GM18517 (cell line): ENCODE data around the gene RGPD5.
"Not testable (repeated sequence)": the region's sequence is repeated elsewhere in the genome, so short reads cannot be mapped to it uniquely, and the experiment has no call there.

Experiments
- ATAC-seq: cut with Tn5 transposase; IDR thresholded peaks from one replicate; pipeline ENCODE4 v1.9.1; 2021; ENCODE audit warnings: mild to moderate bottlenecking, moderate library complexity; ENCODE audit not compliant: unreplicated experiment

The RGPD5 gene

GRCh38 chr2:109794074-109794737, at the start of gene RGPD5:
Gene RGPD5, plus strand, starts transcription at chr2:109794305. Its CDS starts 161 bp downstream, at chr2:109794466.
- peak; percentile 98 for ATAC-seq

DNA sequence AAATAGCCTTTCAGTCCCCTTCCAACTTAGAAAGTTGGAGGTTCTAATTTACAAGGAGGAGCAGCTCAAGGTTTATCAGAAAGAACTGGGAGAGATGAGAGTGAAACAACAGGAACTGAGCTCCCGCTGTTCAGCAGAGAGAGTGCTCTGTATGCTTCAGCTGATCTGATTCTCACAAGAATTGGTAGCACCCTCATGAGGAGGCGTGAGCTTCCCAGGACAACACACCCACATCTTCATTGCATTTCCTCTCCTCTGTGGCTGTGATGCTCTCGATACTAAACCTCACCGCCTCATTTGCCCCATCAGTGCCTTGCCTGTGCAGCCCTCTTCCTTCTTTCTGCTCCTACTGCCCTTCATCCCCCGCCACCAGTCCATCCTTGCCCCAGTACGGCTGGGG, 42.5 kb upstream of the RGPD5 start:
- not testable (repeated sequence) for ATAC-seq

GRCh38 chr2:109757163-109757824, 36.8 kb upstream of the RGPD5 start:
- ATAC-seq = not testable (repeated sequence)

- not testable (repeated sequence) for ATAC-seq
Observed at GRCh38 chr2:109760265-109761042, 33.7 kb upstream of the RGPD5 start.

DNA sequence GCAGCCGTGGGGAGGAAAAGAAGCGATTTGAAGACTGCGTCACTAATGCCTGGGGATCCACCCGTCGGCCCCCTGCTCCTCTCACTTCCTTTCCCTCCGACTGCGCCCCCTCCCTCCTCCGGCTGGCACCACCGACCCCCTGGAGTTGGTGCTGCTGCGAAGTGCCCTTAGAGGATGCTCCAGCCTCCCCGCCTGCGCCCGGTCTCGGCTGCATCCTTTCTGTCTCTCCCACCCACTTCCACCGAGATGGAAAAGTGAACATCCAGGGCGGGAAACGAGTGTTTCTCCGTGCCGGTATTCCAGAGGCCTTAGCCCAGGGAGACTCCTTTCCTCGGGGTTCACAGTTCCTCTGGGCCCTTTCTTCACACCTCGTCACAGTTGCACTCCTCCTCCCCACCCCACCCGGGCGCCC, 33.1 kb upstream of the RGPD5 start:
- not testable (repeated sequence) for ATAC-seq

DNA sequence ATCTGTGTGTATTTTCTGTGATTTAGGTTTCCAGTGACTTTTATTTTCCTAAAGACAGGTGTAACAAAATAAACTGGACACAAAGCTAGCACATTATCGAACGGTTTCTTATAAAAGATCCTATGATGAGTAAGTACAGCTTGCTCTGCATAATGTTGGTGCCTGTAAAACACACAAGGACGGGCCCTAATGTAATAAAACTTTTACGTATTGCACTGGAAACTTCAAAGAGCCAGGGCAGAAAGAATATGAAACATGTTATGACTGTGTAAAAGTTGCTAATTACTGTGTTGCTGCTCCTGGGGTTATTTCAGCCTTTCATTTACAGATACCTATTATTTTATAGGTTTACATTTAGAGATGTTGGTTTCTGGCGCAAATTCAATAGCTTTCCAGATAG, 32.1 kb upstream of the RGPD5 start:
- not testable (repeated sequence) for ATAC-seq

DNA sequence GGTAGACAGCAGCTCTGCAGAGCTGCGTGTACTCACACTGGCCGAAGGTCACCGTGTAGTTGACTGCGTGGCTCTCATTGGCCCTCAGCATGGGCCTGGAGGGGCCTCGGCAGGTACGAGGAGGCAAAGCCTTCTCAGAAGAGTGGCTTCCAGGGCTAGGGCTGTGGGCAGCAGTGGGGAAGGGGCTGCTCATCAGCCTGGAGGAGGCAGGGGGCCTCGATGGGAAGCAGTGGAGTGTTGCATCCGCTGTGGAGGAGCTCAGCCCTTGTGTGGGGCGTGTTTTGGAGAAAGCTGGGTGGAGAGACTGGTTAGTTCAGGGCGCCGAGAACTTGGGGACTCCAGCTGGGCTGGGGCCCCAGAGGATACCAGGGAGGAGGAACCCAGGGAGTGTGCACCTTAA, 28.0 kb upstream of the RGPD5 start:
- not testable (repeated sequence) for ATAC-seq

- ATAC-seq = not testable (repeated sequence)
Observed at GRCh38 chr2:109766886-109767578, 27.1 kb upstream of the RGPD5 start.

- not testable (repeated sequence) for ATAC-seq
Observed at GRCh38 chr2:109768934-109769333, 25.2 kb upstream of the RGPD5 start.

GRCh38 chr2:109779118-109779517, 15.0 kb upstream of the RGPD5 start:
- ATAC-seq = not testable (repeated sequence)

GRCh38 chr2:109781147-109781816, 12.8 kb upstream of the RGPD5 start:
- not testable (repeated sequence) for ATAC-seq

DNA sequence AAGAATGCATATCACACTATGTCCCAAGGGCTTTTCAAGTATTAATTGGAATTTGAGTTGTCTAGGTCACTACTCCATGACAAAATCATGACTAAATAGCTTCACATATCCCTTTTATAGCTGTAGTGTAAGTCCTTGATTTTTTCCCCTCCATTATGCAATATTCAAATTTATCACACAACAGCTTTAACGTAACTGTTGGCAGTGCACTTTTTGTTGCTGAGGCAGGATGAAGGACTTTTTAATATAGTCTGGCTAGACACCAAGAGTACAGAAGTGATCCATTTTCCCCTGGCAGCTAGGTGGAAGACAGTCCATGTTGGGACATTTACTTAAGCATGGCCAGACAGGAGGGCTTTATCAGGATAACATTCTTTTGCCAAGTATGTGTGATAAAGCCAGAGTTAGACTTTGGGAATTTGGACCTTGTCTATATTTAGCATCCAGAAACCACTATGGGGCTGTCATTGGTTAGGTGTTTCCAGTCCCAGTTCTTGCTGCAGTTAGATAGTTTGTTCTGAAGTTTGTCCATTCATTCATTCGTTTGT, 11.6 kb upstream of the RGPD5 start:
- ATAC-seq = not testable (repeated sequence)

DNA sequence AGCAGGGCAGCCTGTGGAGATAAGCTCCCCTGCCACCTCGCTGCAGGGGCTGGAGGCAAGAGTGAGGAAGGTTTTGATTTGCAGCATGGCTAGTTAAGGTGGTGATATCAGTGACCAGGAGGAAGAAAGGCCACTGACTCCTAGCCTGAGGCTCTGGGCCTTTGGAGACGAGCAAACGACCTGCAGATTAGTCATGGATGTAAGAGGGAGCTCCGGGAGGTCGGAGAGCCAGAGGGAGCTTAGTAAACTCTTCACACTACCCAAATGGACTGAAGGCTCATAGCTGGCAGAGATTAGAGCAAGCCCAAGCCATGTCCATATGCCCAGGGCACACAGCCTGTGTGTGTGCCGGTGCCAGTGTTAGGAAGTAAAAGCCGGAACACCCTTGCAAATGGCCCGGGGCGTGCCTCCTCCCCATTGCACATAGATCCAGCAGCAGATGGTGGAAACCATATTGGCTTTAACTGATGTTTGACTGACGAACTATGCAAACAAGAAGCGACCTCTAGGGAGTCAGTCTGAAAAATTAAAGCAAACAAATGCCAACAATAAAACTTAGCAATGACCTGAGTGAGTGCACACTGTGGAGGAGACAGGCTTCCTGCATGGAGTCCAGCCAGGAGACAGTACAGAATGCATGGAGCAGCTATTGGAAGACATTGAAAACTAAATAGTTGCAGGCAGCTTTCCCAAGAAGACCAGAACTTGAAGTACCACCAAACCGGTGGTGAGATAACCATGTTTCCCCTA, 2.4 kb upstream of the RGPD5 start:
- ATAC-seq = not testable (repeated sequence)

DNA sequence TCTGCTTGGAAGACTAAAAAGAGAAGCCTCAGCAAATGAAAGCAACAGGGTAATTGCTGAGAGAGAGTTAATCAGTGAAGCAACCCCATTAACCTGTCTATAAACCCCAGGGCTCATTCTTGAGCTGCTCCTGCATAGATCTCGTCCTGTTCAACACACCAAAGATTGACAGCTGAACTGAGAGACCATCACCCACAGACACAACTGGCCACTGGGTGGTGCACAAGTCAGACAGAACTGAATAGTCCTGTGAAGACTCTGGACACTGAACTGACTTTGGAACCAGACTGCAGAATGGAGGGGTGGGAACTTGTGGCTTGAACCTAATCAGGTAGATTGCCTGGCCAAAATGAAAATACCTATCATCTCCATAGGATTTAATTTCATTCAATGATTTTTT, 1.4 kb upstream of the RGPD5 start:
- not testable (repeated sequence) for ATAC-seq

DNA sequence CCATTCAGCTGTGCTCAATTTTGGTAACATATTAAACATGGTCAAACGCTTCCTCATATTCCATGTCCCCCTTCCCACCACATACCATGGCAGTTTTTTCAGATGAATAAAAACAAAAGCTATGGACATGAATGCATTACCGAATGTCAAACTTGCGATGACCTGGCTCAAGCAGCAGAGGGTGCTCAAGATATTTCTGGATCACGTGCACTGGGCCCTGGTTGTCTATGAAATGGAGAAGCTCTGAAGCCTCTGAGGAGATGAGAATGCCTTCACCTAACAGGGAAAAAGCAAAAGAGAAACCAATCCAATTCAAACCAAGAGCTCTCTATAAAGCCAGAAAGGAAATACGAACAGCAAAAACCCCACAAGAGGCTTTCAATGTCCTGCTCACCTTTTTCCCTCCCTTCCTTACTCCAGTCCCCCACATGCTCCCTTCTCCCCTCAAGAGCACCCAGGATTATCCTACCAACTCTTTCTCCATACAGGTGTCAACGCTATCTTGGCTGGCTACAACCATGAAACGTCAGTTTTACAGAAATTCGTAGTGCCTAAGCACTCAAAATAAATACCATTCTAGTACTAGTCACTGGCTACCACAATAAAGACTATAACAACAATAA, 77.1 kb downstream of the RGPD5 start:
- not testable (repeated sequence) for ATAC-seq

DNA sequence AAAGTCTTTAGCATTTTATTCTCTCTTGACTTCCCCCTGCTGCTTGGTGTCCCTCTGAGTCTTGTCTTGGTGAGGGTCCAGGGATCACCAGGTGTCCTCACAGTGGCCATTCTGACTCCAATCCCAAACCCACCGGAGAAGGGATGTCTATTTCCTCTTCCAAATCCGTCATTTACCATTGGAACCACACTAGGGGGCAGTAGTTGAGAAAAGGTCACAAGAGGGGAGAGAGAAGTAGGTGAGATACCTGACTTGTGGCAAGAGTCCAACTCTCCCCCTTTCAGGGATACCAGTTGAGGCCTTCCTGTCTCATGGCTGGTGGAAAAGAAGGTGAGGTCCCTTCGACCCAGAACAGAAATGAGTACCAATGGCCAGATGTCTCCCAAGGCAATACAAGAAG, 82.5 kb downstream of the RGPD5 start:
- not testable (repeated sequence) for ATAC-seq

DNA sequence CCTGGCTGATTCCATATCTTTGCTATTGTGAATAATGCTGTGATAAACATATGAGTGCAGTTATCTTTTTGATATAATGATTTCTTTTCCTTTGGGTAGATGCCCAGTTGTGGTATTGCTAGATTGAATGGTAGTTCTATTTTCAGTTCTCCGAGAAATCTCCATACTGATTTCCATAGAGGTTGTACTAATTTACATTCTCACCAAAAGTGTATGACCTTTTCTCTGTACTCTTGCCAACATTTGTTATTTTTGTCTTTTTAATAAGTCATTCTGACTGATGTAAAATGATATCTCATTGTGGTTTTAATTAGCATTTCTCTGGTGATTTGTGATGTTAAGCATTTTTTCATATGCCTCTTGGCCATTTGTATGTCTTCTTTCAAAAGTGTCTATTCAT, 88.0 kb downstream of the RGPD5 start:
- not testable (repeated sequence) for ATAC-seq

- not testable (repeated sequence) for ATAC-seq
Observed at GRCh38 chr2:109888414-109888813, 94.3 kb downstream of the RGPD5 start.

GRCh38 chr2:109889909-109890308, 95.8 kb downstream of the RGPD5 start:
- not testable (repeated sequence) for ATAC-seq
